Upper lobe of left lung (tissue), 4 donors: ENCODE results near the gene TMEM203.

Source experiments
- CTCF ChIP-seq, 6 experiments: fragments of 450-650 bp in 4 of 6; fragments of 200-600 bp in 2 of 6; sonication (generic) in 2 of 6; IDR thresholded peaks; one replicate each; pipeline ENCODE4 v1.5.1; 2016 to 2019; ENCODE audit warnings: antibody characterized with exemption in 6 of 6
- EP300 ChIP-seq, 4 donors: sonication (generic); formaldehyde crosslinking; IDR thresholded peaks; one replicate each; pipeline ENCODE4 v1.5.1; 2017; ENCODE audit warnings: antibody characterized with exemption in 4 of 4, control low read depth in 2 of 4
- POLR2A ChIP-seq, 4 donors: fragments of 450-650 bp; IDR thresholded peaks; one replicate each; pipeline ENCODE4 v1.5.1; 2016 to 2017; ENCODE audit warnings: antibody characterized with exemption in 4 of 4, mild to moderate bottlenecking in 2 of 4
- POLR2AphosphoS5 ChIP-seq, 2 donors: sonication (generic); formaldehyde crosslinking; IDR thresholded peaks; one replicate each; pipeline ENCODE4 v1.5.1; 2017; ENCODE audit warnings: antibody characterized with exemption in 2 of 2

- TF ChIP-seq CTCF (IDR thresholded peaks at IDR 0.05) (peak in 1 of 6 experiments; percentile 7), EP300 (IDR thresholded peaks at IDR 0.05) (no peak), POLR2A (IDR thresholded peaks at IDR 0.05) (no peak), POLR2AphosphoS5 (IDR thresholded peaks at IDR 0.05) (no peak)
Measured at GRCh38 chr9:137243626-137244485, 38.4 kb upstream of the TMEM203 start.
